Breast epithelium (tissue), 3 donors: ENCODE data around the gene CAMTA1.

ENCODE experiments used
- POLR2A ChIP-seq: fragments of 450-650 bp; IDR thresholded peaks from one replicate; pipeline ENCODE4 v1.6.1; 2016; ENCODE audit warnings: antibody characterized with exemption, mild to moderate bottlenecking, moderate library complexity
- POLR2AphosphoS5 ChIP-seq, 3 donors: sonication (generic); formaldehyde crosslinking; IDR thresholded peaks; one replicate each; pipeline ENCODE4 v1.6.1; 2017; ENCODE audit warnings: antibody characterized with exemption in 3 of 3
- TF ChIP-seq, protein P1 (sequence below), 3 donors: fragments of 450-650 bp; IDR thresholded peaks; one replicate each; pipeline ENCODE4 v1.5.1; 2016 to 2017; ENCODE audit warnings: antibody characterized with exemption in 3 of 3, mild to moderate bottlenecking in 3 of 3, moderate library complexity in 3 of 3

DNA sequence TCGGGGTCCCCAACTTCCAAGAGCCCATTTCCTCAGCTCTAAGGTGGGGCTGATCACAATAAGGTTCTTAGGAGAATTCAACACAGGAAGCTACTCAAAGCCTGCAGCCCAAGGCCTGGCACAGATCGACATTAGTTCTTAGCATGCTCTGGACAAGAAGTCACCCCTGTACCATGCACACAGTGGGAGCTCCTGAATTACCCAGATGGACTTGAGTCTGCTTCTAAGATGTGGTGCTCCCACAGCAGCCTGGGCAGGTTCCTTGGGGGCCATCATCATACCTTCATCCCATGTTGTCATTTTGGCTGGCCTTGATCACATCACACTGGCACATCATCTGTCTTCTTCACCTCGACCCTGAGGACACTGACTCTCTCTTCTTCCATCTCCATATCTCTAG, 832.6 kb downstream of the CAMTA1 start:
- TF ChIP-seq POLR2AphosphoS5 (IDR thresholded peaks at IDR 0.05) (no peak), POLR2A (no peak)
- TF ChIP-seq, protein P1, sequence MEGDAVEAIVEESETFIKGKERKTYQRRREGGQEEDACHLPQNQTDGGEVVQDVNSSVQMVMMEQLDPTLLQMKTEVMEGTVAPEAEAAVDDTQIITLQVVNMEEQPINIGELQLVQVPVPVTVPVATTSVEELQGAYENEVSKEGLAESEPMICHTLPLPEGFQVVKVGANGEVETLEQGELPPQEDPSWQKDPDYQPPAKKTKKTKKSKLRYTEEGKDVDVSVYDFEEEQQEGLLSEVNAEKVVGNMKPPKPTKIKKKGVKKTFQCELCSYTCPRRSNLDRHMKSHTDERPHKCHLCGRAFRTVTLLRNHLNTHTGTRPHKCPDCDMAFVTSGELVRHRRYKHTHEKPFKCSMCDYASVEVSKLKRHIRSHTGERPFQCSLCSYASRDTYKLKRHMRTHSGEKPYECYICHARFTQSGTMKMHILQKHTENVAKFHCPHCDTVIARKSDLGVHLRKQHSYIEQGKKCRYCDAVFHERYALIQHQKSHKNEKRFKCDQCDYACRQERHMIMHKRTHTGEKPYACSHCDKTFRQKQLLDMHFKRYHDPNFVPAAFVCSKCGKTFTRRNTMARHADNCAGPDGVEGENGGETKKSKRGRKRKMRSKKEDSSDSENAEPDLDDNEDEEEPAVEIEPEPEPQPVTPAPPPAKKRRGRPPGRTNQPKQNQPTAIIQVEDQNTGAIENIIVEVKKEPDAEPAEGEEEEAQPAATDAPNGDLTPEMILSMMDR (IDR thresholded peaks at IDR 0.05): no peak
